ENCODE data around the gene PDXK. TPM values are rescaled to one million over a fixed set of nuclear protein-coding genes. Genes with fewer than 3 reads are reported as not detected.
A peak's percentile ranks its signal among the peaks of the same experiment; 100 is the strongest.

PDXK gene
- total and polyA plus RNA-seq, 2 of the 8 experiments (the other 6 are each of a cell fraction or from before 2014, with no cell fraction given), result 78.0 to 112 TPM

DNA sequence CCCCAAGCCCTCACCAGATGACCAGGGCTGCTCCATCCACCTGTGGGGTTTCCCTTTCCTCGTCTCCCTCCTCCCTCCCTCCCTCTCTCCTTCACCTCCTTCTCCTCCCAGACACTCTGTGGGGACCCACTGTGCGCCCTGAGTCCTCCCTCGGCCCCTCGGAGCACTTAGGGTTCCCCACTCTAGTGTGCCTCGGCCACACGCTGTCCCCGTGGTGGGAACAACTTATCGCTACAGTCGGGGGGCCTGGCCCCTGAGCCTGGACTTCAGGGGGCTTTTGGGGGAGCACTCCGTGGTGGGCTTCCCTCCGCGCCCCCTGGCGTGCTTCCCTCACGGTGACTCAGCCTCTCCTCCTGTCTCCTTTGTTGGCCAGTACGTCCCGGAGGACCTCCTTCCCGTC, 29.7 kb downstream of the PDXK start:
- H4K91ac ChIP-seq (replicated peaks; ENCODE audit: insufficient read length, low read length), result no peak overlapping the region
- no peak overlapping the region for H3K9ac ChIP-seq (replicated peaks in 1 of 4; ENCODE audit: extremely low read depth in 1 of 4, low read depth in 3 of 4, low read length in 3 of 4)
- H2AFZ ChIP-seq (ENCODE audit: low read length), result no peak overlapping the region
- no peak overlapping the region for H3K56ac ChIP-seq (replicated peaks; ENCODE audit: insufficient read length, low read depth, low read length)
- no peak overlapping the region for H3K18ac ChIP-seq (ENCODE audit: extremely low read depth, low read length)
- no peak overlapping the region for H2BK12ac ChIP-seq (ENCODE audit: low read depth, low read length)
- no peaks in the 10 kb centered on the region for H3K79me2 ChIP-seq (ENCODE audit: control insufficient read depth in 1 of 2, insufficient read depth in 2 of 2, low read length in 2 of 2)
- ChIA-PET POLR2A (ENCODE audit: partially characterized antibody) (interaction anchor here (1.6 to 3.8 kb wide), 4 partner anchors 8 to 25 kb away, joined by 5 to 15 read pairs (median 5); no protein-coding TSS in a partner anchor), CTCF (ENCODE audit: partially characterized antibody) (interaction anchor here (1.2 to 1.4 kb wide), 2 partner anchors 17 to 29 kb away, joined by 3 read pairs; no protein-coding TSS in a partner anchor)
- H3K9me3 ChIP-seq (ENCODE audit: insufficient read depth in 2 of 2, low read depth in 1 of 2, low read length in 1 of 2), result no peaks in the 10 kb centered on the region
- H4K20me1 ChIP-seq (replicated peaks in 1 of 2; ENCODE audit: control insufficient read depth in 1 of 2, insufficient read depth in 2 of 2, low read length in 2 of 2), result peaks cover 2 to 8% of the 10 kb centered on the region in 2 experiments
- FAIRE-seq (no peak), DNase-seq (ENCODE audit: low read depth in 1 of 2, low spot score in 2 of 2) (no peak)
- peaks cover 4% of the 10 kb centered on the region; the same call in 1 of the 2 replicates for H3K79me1 ChIP-seq (ENCODE audit: low read depth, low read length)
- H3K4me1 ChIP-seq (replicated peaks in 1 of 4; ENCODE audit: control insufficient read depth in 3 of 4, insufficient read depth in 4 of 4, low read length in 3 of 4), result no peaks in the 10 kb centered on the region
- no peak overlapping the region for H3K23ac ChIP-seq (ENCODE audit: insufficient read length)
- no peak overlapping the region for H2BK15ac ChIP-seq (ENCODE audit: low read length)
- H3K27me3 ChIP-seq (replicated peaks in 1 of 4; ENCODE audit: control insufficient read depth in 3 of 4, extremely low read depth in 1 of 4, insufficient read depth in 3 of 4, low read length in 3 of 4), result no peaks in the 10 kb centered on the region
- H3K4me2 ChIP-seq (ENCODE audit: insufficient read depth in 1 of 2, low read depth in 2 of 2, low read length in 2 of 2), result no peak overlapping the region
- peaks cover 2 to 29% (median 20%) of the 10 kb centered on the region in 4 experiments for H3K36me3 ChIP-seq (ENCODE audit: control insufficient read depth in 2 of 4, insufficient read depth in 4 of 4, low read length in 3 of 4)
- H2BK20ac ChIP-seq (ENCODE audit: low read length), result no peak overlapping the region
- H2BK5ac ChIP-seq (ENCODE audit: low read depth, low read length), result no peak overlapping the region
- H3K23me2 ChIP-seq (ENCODE audit: low read depth, low read length), result no peaks in the 10 kb centered on the region
- WGBS, 2 experiments (ENCODE audit: extremely low coverage in 1 of 2, insufficient coverage in 1 of 2, insufficient read length in 1 of 2, insufficient replicate concordance in 2 of 2, low coverage in 1 of 2, low lambda C conversion rate in 2 of 2, missing lambda C conversion rate in 1 of 2), result 94% methylated on average over 16 of the region's 17 CpGs; no CpG with 5 or more reads in 1 of the 2 experiments
- 0 out of 2 replicates have a peak overlapping the region, but pooled peaks have one; percentile 51 for H4K8ac ChIP-seq (ENCODE audit: extremely low read depth, insufficient read depth, low read length)
- H3K27ac ChIP-seq (ENCODE audit: low read depth, low read length), result no peak overlapping the region
- H3K4me3 ChIP-seq (ENCODE audit: extremely low read depth in 1 of 4, insufficient read depth in 2 of 4, low read depth in 3 of 4, low read length in 4 of 4), result no peak overlapping the region
- no peak overlapping the region for H3K14ac ChIP-seq (ENCODE audit: insufficient read length)
- H2BK120ac ChIP-seq (replicated peaks; ENCODE audit: low read depth, low read length), result no peak overlapping the region
- H3K4ac ChIP-seq (replicated peaks; ENCODE audit: insufficient read length, low read depth, low read length), result no peak overlapping the region
- no peak overlapping the region for H4K5ac ChIP-seq (ENCODE audit: insufficient read length, low read depth, low read length)
- no peak overlapping the region for H2AK5ac ChIP-seq (ENCODE audit: low read depth, low read length)
- TF ChIP-seq RXRA (IDR thresholded peaks at IDR 0.05; ENCODE audit: insufficient read depth, low read depth, low read length), result no peak

Data from H1 (cell line).